CD8-positive, alpha-beta memory T cell (primary cell): ENCODE measurements around the gene ETV6. TPM values are rescaled to one million over a fixed set of nuclear protein-coding genes. Genes with fewer than 3 reads are reported as not detected.

Source experiments
- CTCF ChIA-PET: fragments of 350-600 bp; sonication (Branson Sonifier 250); formaldehyde crosslinking; loops from one replicate; lab custom pipeline; 2021; ENCODE audit warnings: antibody characterized with exemption; lab: Charles Lee
- POLR2A ChIA-PET: fragments of 350-600 bp; sonication (Branson Sonifier 250); formaldehyde crosslinking; loops from one replicate; lab custom pipeline; 2021; ENCODE audit warnings: antibody characterized with exemption; lab: Charles Lee
- DNase-seq, 5 donors: peaks; one replicate each; pipeline versions ENCODE4 v3.0.0 to v3.0.0-alpha.2; 2020 to 2022; ENCODE audit warnings: mixed read lengths in 1 of 5
- H3K27ac ChIP-seq: one replicate; pipeline ENCODE4 v1.7.0; 2013; ENCODE audit warnings: low read depth, mild to moderate bottlenecking, low read length, moderate library complexity
- H3K27me3 ChIP-seq: 2 replicates; pipeline ENCODE4 v1.7.0; 2013; ENCODE audit warnings: low read length, mild to moderate bottlenecking; ENCODE audit not compliant: insufficient read depth, poor library complexity, severe bottlenecking
- H3K36me3 ChIP-seq: 2 replicates; pipeline ENCODE4 v1.7.0; 2013; ENCODE audit warnings: mild to moderate bottlenecking, low read length, moderate library complexity; ENCODE audit not compliant: insufficient read depth
- H3K4me1 ChIP-seq: 2 replicates; pipeline ENCODE4 v1.7.0; 2013; ENCODE audit warnings: mild to moderate bottlenecking, low read length, moderate library complexity; ENCODE audit not compliant: insufficient read depth
- H3K4me3 ChIP-seq: 2 replicates; pipeline ENCODE4 v1.7.0; 2013; ENCODE audit warnings: mild to moderate bottlenecking, low read length
- H3K9me3 ChIP-seq: 2 replicates; pipeline ENCODE4 v1.7.0; 2013; ENCODE audit warnings: mild to moderate bottlenecking, low read length
- H3K27ac Mint-ChIP-seq, 8 donors: one replicate each; pipeline ENCODE4 v1.8.0; 2020 to 2021; ENCODE audit warnings: mixed read lengths in 8 of 8, mild to moderate bottlenecking in 6 of 8, inconsistent platforms in 3 of 8, moderate library complexity in 3 of 8
- H3K27me3 Mint-ChIP-seq, 2 donors: one replicate each; pipeline ENCODE4 v1.8.0; 2020 to 2021; ENCODE audit warnings: mixed read lengths in 2 of 2, mild to moderate bottlenecking in 1 of 2, moderate library complexity in 1 of 2
- H3K36me3 Mint-ChIP-seq, 3 donors: one replicate each; pipeline ENCODE4 v1.8.0; 2020 to 2021; ENCODE audit warnings: mixed read lengths in 3 of 3, inconsistent platforms in 1 of 3, mild to moderate bottlenecking in 1 of 3
- H3K4me1 Mint-ChIP-seq, 3 donors: one replicate each; pipeline ENCODE4 v1.8.0; 2020 to 2021; ENCODE audit warnings: mixed read lengths in 3 of 3, inconsistent platforms in 1 of 3, mild to moderate bottlenecking in 1 of 3
- H3K4me3 Mint-ChIP-seq, 7 donors: one replicate each; pipeline ENCODE4 v1.8.0; 2020 to 2021; ENCODE audit warnings: mixed read lengths in 7 of 7, mild to moderate bottlenecking in 6 of 7, moderate library complexity in 4 of 7, inconsistent platforms in 2 of 7
- H3K9me3 Mint-ChIP-seq, 5 donors: one replicate each; pipeline ENCODE4 v1.8.0; 2020 to 2022; ENCODE audit warnings: mixed read lengths in 5 of 5, mild to moderate bottlenecking in 3 of 5, moderate library complexity in 2 of 5, inconsistent platforms in 1 of 5
- polyA plus RNA-seq: library from polyadenylated mRNA; unstranded; fragments of 300-500 nt; fragmentation: Illumina TruSeq; gene quantifications from one replicate; pipeline ENCODE4 v1.2.3, GENCODE V29; 2021
- total RNA-seq, 2 experiments: library from RNA; stranded (reverse); gene quantifications; one replicate each; pipeline ENCODE4 v1.2.3, GENCODE V29; 2021

The ETV6 gene
- total and polyA plus RNA-seq, 3 experiments from 2014 or later: 6.0 to 51.5 (median 49.3) TPM

DNA sequence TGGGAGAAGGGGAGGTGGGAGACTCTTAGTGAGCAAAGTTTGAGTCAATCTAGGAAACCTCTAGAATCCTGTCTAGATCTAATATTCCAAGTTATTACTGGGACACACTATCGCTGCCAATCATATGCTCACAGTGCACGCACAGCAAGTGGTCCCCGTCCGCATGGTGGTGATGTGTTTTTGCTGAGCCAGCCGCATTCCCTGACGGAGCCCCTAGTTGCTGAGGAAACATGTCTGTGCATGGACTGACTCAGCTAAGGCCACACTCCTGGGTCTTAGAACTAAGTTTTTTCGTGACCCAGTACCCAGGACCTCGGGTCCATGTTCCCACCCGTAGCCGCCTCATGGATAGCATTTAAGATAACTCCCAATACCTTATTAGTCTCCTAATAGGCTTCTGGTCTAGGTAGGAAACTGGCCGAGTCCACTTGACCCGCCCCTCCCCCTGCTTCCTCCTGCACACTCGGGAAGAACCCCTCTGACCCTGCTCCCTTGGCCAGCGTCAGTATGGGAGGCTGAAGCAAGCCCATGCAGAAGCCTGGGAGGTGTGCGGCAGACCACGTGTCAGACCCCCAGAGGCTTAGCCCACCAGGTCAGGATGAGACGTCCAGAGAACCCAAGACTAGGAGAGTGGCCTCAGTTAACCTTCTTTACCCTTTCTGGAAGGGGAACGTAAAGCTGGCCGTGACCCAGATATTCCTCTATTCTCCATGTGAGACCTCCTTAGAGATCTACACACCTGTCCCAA, 200.5 kb downstream of the ETV6 start:
- DNase-seq: no peak
- peaks cover 0 to 6% (median 2%) of the 10 kb centered on the region in 3 donors for H3K4me1 Mint-ChIP-seq
- H3K36me3 ChIP-seq: peaks cover 7% of the 10 kb centered on the region
- no peak overlapping the region for H3K27ac ChIP-seq
- no peak overlapping the region for H3K4me3 ChIP-seq
- ChIA-PET CTCF (no interaction called here), POLR2A (no interaction called here)
- peaks cover 17 to 55% (median 22%) of the 10 kb centered on the region in 3 donors for H3K36me3 Mint-ChIP-seq
- H3K27ac Mint-ChIP-seq: no peak overlapping the region
- H3K27me3 Mint-ChIP-seq: no peaks in the 10 kb centered on the region
- H3K9me3 ChIP-seq: no peaks in the 10 kb centered on the region
- no peaks in the 10 kb centered on the region for H3K9me3 Mint-ChIP-seq
- H3K27me3 ChIP-seq: no peaks in the 10 kb centered on the region
- no peak overlapping the region for H3K4me3 Mint-ChIP-seq
- H3K4me1 ChIP-seq: no peaks in the 10 kb centered on the region

- Histone ChIP-seq H3K4me3 (no peak overlapping the region), H3K36me3 (peaks cover 7% of the 10 kb centered on the region), H3K9me3 (no peaks in the 10 kb centered on the region), H3K27me3 (no peaks in the 10 kb centered on the region), H3K27ac (no peak overlapping the region), H3K4me1 (no peaks in the 10 kb centered on the region)
- Mint-ChIP-seq H3K9me3 (no peaks in the 10 kb centered on the region), H3K27ac (peak overlapping the region in 2 of 8 donors; percentile 19 to 93), H3K4me3 (no peak overlapping the region), H3K27me3 (no peaks in the 10 kb centered on the region), H3K4me1 (peaks cover 0 to 6% (median 0%) of the 10 kb centered on the region in 3 donors), H3K36me3 (peaks cover 11 to 58% (median 19%) of the 10 kb centered on the region in 3 donors)
- CTCF ChIA-PET: no interaction called here
- POLR2A ChIA-PET: no interaction called here
- no peak for DNase-seq
Measured at GRCh38 chr12:11853126-11853525, 203.7 kb downstream of the ETV6 start.

- POLR2A ChIA-PET: no interaction called here
- Histone ChIP-seq H3K27me3 (no peaks in the 10 kb centered on the region), H3K4me3 (no peak overlapping the region), H3K27ac (no peak overlapping the region), H3K4me1 (no peaks in the 10 kb centered on the region), H3K9me3 (no peaks in the 10 kb centered on the region), H3K36me3 (peaks cover 7% of the 10 kb centered on the region)
- no peak for DNase-seq
- CTCF ChIA-PET: no interaction called here
- Mint-ChIP-seq H3K36me3 (peaks cover 17 to 61% (median 21%) of the 10 kb centered on the region in 3 donors), H3K4me3 (no peak overlapping the region), H3K27ac (no peak overlapping the region), H3K27me3 (no peaks in the 10 kb centered on the region), H3K4me1 (peaks cover 0 to 6% (median 0%) of the 10 kb centered on the region in 3 donors), H3K9me3 (no peaks in the 10 kb centered on the region)
Measured at GRCh38 chr12:11854011-11854499, 204.6 kb downstream of the ETV6 start.

DNA sequence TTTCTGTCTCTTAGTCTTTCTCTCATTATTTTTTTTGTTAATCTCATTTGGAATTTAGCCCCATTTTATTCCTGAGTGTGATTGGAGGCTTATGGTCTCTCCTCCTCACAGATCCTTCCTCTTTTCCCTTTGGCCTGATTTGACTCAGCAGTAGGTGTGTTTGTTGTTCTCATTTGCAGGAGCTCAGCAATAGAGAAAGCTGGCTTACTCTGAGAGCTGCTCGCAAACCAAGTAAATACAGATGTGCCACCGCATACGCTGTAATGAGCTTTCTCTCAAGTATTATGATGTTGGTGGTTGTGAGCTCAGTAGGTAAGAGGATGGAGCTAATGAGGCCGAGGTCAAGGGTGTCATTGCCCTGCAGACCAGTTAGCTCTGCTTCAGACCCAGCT, 206.5 kb downstream of the ETV6 start:
- peak overlapping the region in 2 of 8 donors; percentile 59 to 75 for H3K27ac Mint-ChIP-seq
- CTCF ChIA-PET: interaction anchor here (1.0 kb wide), 1 partner anchor 177 kb away, joined by 3 read pairs; no protein-coding TSS in a partner anchor

GRCh38 chr12:11856971-11857370, 207.5 kb downstream of the ETV6 start:
- Histone ChIP-seq H3K4me3 (no peak overlapping the region), H3K9me3 (no peaks in the 10 kb centered on the region), H3K27me3 (no peaks in the 10 kb centered on the region), H3K4me1 (no peaks in the 10 kb centered on the region), H3K36me3 (peaks cover 7% of the 10 kb centered on the region), H3K27ac (no peak overlapping the region)
- Mint-ChIP-seq H3K4me1 (peaks cover 0 to 14% (median 0%) of the 10 kb centered on the region in 3 donors), H3K36me3 (peaks cover 17 to 72% (median 27%) of the 10 kb centered on the region in 3 donors), H3K4me3 (no peak overlapping the region), H3K9me3 (no peaks in the 10 kb centered on the region), H3K27me3 (no peaks in the 10 kb centered on the region), H3K27ac (peak overlapping the region in 2 of 8 donors; percentile 4 to 31)
- CTCF ChIA-PET: no interaction called here
- DNase-seq: no peak
- POLR2A ChIA-PET: no interaction called here

More for the DNA sequence above, 206.5 kb downstream of the ETV6 start:
- Mint-ChIP-seq H3K36me3 (peaks cover 17 to 70% (median 25%) of the 10 kb centered on the region in 3 donors), H3K9me3 (no peaks in the 10 kb centered on the region), H3K27me3 (no peaks in the 10 kb centered on the region), H3K4me3 (no peak overlapping the region), H3K4me1 (peaks cover 0 to 13% (median 0%) of the 10 kb centered on the region in 3 donors)
- no peak for DNase-seq
- Histone ChIP-seq H3K27ac (no peak overlapping the region), H3K4me3 (no peak overlapping the region), H3K9me3 (no peaks in the 10 kb centered on the region), H3K4me1 (no peaks in the 10 kb centered on the region), H3K36me3 (peaks cover 7% of the 10 kb centered on the region), H3K27me3 (no peaks in the 10 kb centered on the region)
- POLR2A ChIA-PET: no interaction called here

DNA sequence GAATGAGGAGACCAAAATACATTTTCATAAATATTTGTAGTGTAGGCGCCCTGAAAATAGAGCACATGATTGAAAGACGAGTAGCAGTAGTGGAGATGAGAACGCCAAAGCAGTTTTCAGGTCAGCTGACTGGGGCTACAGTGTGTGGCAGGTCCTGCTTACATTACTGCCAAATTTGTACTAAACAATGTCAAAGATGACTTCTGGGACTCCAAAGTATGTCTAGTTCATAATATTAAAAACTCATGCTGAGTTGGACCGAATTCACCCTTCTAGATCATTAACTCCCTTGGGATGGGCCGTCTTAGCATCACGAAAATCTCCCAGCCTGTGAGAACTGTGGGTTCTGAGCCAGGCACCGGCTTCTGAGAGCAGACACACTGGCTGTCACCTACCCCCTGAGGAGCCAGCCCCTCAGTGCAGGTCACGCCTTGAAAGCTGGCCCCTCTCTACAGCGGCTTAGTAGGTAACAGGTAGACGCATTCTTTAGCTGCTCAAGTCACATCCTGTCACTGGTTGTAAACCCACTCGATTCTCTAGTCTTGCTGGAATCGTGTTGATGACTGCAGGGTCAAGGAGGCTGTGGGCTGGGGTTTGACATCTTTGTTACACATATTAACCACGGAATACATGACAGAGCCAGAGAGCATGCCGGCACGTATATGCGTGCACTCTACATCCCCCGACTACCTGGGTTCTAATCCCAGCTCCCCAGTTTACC, 210.4 kb downstream of the ETV6 start:
- H3K4me1 ChIP-seq: no peaks in the 10 kb centered on the region
- H3K4me3 Mint-ChIP-seq: no peak overlapping the region
- no peak overlapping the region for H3K4me3 ChIP-seq
- H3K27ac ChIP-seq: no peak overlapping the region
- H3K27ac Mint-ChIP-seq: peak overlapping the region in 1 of 8 donors; percentile 58
- peaks cover 0 to 6% (median 0%) of the 10 kb centered on the region in 5 donors for H3K9me3 Mint-ChIP-seq
- CTCF ChIA-PET: no interaction called here
- no peaks in the 10 kb centered on the region for H3K36me3 ChIP-seq
- H3K36me3 Mint-ChIP-seq: peaks cover 29 to 76% (median 30%) of the 10 kb centered on the region in 3 donors
- no peak for DNase-seq
- H3K4me1 Mint-ChIP-seq: peaks cover 0 to 8% (median 0%) of the 10 kb centered on the region in 3 donors
- no peaks in the 10 kb centered on the region for H3K27me3 Mint-ChIP-seq
- H3K9me3 ChIP-seq: no peaks in the 10 kb centered on the region
- POLR2A ChIA-PET: no interaction called here
- H3K27me3 ChIP-seq: no peaks in the 10 kb centered on the region

DNA sequence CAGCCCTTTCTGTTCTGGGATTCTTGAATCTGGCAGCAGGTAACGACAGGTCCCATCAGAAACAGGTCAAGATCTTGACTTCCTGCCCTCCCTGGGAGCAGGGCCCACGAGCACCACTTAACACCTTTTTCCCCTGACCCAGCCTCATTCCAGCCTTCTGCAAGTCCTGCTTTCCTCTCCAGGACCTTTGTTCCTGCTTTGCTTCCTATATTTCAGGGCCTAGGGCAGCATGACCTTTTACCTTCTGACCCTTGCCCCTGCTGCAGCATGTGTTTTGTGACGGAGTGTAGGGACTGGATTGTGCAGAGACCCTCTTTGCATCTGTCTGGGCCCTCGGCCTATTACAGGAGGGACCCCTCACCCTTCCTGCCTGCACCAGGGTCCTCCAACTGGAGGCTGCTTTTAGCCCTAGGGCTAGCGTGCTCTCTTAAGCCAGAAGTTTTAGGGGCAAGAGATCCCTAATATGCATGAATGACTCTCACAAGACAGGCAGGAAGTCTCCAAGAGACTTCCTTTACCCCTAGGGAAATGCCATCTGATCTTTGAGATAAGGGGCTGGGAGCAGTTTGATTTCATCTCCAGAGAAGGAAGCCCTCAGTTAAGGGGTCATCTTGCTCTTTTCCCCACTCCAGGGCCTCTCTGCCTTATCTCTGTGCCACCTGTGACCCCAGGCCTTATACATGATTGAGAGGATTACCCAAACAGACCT, 211.8 kb downstream of the ETV6 start:
- Mint-ChIP-seq H3K27me3 (no peaks in the 10 kb centered on the region), H3K27ac (peak overlapping the region in 3 of 8 donors; percentile 22 to 55 (median 42)), H3K36me3 (peaks cover 25 to 73% (median 41%) of the 10 kb centered on the region in 3 donors), H3K4me1 (peaks cover 0 to 8% (median 0%) of the 10 kb centered on the region in 3 donors), H3K4me3 (no peak overlapping the region), H3K9me3 (peaks cover 0 to 13% (median 9%) of the 10 kb centered on the region in 5 donors)
- Histone ChIP-seq H3K36me3 (no peaks in the 10 kb centered on the region), H3K9me3 (no peaks in the 10 kb centered on the region), H3K4me1 (no peaks in the 10 kb centered on the region), H3K27ac (no peak overlapping the region), H3K27me3 (no peaks in the 10 kb centered on the region), H3K4me3 (no peak overlapping the region)
- POLR2A ChIA-PET: no interaction called here
- CTCF ChIA-PET: no interaction called here
- no peak for DNase-seq
